SK-N-SH treated with all-trans-retinoic acid at 6 μM for 48 hours (cell line): ENCODE measurements around the gene RAB31.

Experiments
- ATAC-seq: fragments of 200-7000 bp; cut with Tn5 transposase; 3 replicates; pipeline ENCODE4 v1.9.1; 2020; ENCODE audit warnings: mild to moderate bottlenecking, moderate library complexity
- ARNTL ChIP-seq: fragments of 450-650 bp; formaldehyde crosslinking; IDR thresholded peaks from 2 replicates; pipeline ENCODE4 v1.5.0; 2020; ENCODE audit warnings: low read depth, mild to moderate bottlenecking, moderate library complexity, borderline replicate concordance
- BACH2 ChIP-seq: fragments of 250-450 bp; sonication (Bioruptor Pico); IDR thresholded peaks from 2 replicates; pipeline ENCODE4 v1.9.0; 2021; ENCODE audit warnings: mild to moderate bottlenecking, borderline replicate concordance
- CSDC2 ChIP-seq: fragments of 250-450 bp; sonication (Bioruptor Pico); IDR thresholded peaks from 2 replicates; pipeline ENCODE4 v1.5.0; 2020; ENCODE audit warnings: mild to moderate bottlenecking, moderate library complexity
- GLIS3 ChIP-seq: fragments of 250-450 bp; sonication (Bioruptor Pico); IDR thresholded peaks from 2 replicates; pipeline ENCODE4 v1.5.0; 2020; ENCODE audit warnings: mild to moderate bottlenecking, moderate library complexity
- ISL1 ChIP-seq: fragments of 250-450 bp; sonication (Bioruptor Pico); IDR thresholded peaks from 2 replicates; pipeline ENCODE4 v2.1.2; 2022; ENCODE audit warnings: mild to moderate bottlenecking, moderate library complexity
- OSR1 ChIP-seq: fragments of 250-450 bp; sonication (Bioruptor Pico); IDR thresholded peaks from 2 replicates; pipeline ENCODE4 v1.8.0; 2022; ENCODE audit warnings: moderate library complexity, mild to moderate bottlenecking, inconsistent platforms
- PPARA ChIP-seq: fragments of 250-450 bp; sonication (Bioruptor Pico); IDR thresholded peaks from 2 replicates; pipeline ENCODE4 v1.5.0; 2020; ENCODE audit warnings: mild to moderate bottlenecking, borderline replicate concordance
- RARB ChIP-seq: fragments of 250-450 bp; sonication (Bioruptor Pico); IDR thresholded peaks from 2 replicates; pipeline ENCODE4 v1.8.0; 2021; ENCODE audit warnings: mild to moderate bottlenecking, moderate library complexity
- TCF4 ChIP-seq: fragments of 250-450 bp; sonication (Bioruptor Pico); IDR thresholded peaks from 2 replicates; pipeline ENCODE4 v1.8.0; 2021; ENCODE audit warnings: mild to moderate bottlenecking, moderate library complexity, borderline replicate concordance
- TOX ChIP-seq: fragments of 250-450 bp; sonication (Bioruptor Pico); IDR thresholded peaks from 2 replicates; pipeline ENCODE4 v1.8.0; 2021; ENCODE audit warnings: mild to moderate bottlenecking, moderate library complexity, borderline replicate concordance
- ZFP3 ChIP-seq: fragments of 250-450 bp; sonication (Bioruptor Pico); IDR thresholded peaks from 2 replicates; pipeline ENCODE4 v1.5.0; 2020; ENCODE audit warnings: mild to moderate bottlenecking, moderate library complexity
- ZFP30 ChIP-seq: fragments of 450-650 bp; formaldehyde crosslinking; IDR thresholded peaks from 2 replicates; pipeline ENCODE4 v1.5.0; 2022; ENCODE audit warnings: mild to moderate bottlenecking, moderate library complexity
- ZNF8 ChIP-seq: fragments of 450-650 bp; formaldehyde crosslinking; IDR thresholded peaks from 2 replicates; pipeline ENCODE4 v1.5.0; 2020; ENCODE audit warnings: mild to moderate bottlenecking, moderate library complexity
- TF ChIP-seq, protein P1 (sequence below): fragments of 250-450 bp; sonication (Bioruptor Pico); IDR thresholded peaks from 2 replicates; pipeline ENCODE4 v1.5.1; 2020; ENCODE audit warnings: low read depth, mild to moderate bottlenecking, moderate library complexity
- TF ChIP-seq, protein P2 (sequence below): fragments of 250-450 bp; sonication (Bioruptor Pico); IDR thresholded peaks from 2 replicates; pipeline ENCODE4 v1.5.0; 2020; ENCODE audit warnings: mild to moderate bottlenecking, moderate library complexity
- TF ChIP-seq, protein P3 (sequence below): fragments of 250-450 bp; sonication (Bioruptor Pico); IDR thresholded peaks from 2 replicates; pipeline ENCODE4 v1.8.0; 2020; ENCODE audit warnings: mild to moderate bottlenecking, moderate library complexity, borderline replicate concordance

The RAB31 gene

DNA sequence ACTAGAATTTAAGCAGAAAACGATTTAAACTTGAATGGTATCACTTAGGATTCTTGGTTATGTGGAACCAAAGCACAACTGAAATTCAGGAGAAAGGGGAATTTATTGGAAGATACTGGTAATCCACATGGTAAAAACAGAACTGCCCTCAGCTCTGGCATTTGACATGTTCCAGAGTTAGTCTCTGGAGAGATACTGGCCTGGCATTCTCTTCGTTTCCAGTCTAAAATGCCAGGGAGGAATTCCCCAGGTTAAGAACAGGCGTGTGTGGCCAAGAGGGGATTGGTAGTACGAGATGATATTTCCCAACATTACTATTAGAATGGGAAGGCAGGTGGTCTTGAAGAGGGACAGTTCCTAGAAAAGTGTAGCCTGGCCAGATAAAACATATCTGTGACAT is 109.2 kb downstream of the RAB31 start:
- ATAC-seq: no peak
- TF ChIP-seq BACH2 (no peak), TOX (CRISPR knock-in tag) (no peak), RARB (no peak), PPARA (CRISPR knock-in tag) (no peak), OSR1 (no peak), ZFP30 (no peak), GLIS3 (CRISPR knock-in tag) (no peak), ZFP3 (CRISPR knock-in tag) (no peak), ARNTL (CRISPR knock-in tag) (no peak)
- TF ChIP-seq, protein P1, sequence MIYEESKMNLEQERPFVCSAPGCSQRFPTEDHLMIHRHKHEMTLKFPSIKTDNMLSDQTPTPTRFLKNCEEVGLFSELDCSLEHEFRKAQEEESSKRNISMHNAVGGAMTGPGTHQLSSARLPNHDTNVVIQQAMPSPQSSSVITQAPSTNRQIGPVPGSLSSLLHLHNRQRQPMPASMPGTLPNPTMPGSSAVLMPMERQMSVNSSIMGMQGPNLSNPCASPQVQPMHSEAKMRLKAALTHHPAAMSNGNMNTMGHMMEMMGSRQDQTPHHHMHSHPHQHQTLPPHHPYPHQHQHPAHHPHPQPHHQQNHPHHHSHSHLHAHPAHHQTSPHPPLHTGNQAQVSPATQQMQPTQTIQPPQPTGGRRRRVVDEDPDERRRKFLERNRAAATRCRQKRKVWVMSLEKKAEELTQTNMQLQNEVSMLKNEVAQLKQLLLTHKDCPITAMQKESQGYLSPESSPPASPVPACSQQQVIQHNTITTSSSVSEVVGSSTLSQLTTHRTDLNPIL (CRISPR knock-in tag): no peak
- TF ChIP-seq, protein P2, sequence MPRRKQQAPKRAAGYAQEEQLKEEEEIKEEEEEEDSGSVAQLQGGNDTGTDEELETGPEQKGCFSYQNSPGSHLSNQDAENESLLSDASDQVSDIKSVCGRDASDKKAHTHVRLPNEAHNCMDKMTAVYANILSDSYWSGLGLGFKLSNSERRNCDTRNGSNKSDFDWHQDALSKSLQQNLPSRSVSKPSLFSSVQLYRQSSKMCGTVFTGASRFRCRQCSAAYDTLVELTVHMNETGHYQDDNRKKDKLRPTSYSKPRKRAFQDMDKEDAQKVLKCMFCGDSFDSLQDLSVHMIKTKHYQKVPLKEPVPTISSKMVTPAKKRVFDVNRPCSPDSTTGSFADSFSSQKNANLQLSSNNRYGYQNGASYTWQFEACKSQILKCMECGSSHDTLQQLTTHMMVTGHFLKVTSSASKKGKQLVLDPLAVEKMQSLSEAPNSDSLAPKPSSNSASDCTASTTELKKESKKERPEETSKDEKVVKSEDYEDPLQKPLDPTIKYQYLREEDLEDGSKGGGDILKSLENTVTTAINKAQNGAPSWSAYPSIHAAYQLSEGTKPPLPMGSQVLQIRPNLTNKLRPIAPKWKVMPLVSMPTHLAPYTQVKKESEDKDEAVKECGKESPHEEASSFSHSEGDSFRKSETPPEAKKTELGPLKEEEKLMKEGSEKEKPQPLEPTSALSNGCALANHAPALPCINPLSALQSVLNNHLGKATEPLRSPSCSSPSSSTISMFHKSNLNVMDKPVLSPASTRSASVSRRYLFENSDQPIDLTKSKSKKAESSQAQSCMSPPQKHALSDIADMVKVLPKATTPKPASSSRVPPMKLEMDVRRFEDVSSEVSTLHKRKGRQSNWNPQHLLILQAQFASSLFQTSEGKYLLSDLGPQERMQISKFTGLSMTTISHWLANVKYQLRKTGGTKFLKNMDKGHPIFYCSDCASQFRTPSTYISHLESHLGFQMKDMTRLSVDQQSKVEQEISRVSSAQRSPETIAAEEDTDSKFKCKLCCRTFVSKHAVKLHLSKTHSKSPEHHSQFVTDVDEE: no peak
- TF ChIP-seq, protein P3, sequence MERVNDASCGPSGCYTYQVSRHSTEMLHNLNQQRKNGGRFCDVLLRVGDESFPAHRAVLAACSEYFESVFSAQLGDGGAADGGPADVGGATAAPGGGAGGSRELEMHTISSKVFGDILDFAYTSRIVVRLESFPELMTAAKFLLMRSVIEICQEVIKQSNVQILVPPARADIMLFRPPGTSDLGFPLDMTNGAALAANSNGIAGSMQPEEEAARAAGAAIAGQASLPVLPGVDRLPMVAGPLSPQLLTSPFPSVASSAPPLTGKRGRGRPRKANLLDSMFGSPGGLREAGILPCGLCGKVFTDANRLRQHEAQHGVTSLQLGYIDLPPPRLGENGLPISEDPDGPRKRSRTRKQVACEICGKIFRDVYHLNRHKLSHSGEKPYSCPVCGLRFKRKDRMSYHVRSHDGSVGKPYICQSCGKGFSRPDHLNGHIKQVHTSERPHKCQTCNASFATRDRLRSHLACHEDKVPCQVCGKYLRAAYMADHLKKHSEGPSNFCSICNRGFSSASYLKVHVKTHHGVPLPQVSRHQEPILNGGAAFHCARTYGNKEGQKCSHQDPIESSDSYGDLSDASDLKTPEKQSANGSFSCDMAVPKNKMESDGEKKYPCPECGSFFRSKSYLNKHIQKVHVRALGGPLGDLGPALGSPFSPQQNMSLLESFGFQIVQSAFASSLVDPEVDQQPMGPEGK: no peak

DNA sequence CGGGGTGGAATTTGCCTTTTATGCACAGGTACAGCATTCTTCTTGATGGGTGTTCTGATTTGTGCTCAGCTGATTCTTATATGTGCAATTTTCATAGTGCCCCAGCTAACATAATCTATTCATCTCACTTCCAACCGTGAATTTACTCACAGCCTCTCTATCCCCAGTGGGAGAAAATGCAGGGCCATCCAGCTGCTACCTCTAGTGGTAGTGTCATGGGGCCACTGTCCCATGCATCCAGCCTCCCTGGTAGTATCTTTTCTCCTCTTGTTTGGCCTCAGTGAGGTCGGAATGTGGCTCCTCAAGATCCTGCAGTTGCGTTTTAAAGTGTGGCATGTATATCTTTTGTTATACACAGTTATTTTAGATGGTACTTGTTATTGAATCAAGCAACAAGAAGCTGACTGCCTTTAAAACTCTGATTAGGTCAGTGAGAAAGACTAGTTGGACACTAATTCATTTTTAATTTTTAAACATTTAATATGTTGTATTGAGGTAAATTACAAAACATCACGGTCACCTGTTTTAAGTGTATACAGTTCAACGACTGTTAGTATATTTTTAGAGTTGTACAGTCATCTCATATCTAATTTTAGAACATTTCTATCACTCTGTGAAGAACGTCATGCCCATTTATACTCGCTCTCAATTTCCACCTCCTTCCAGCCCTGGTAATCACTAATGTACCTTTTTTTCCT is 109.8 kb downstream of the RAB31 start:
- TF ChIP-seq, protein P2: no peak
- TF ChIP-seq, all 23 proteins: peak for 0
- no peak for ATAC-seq

DNA sequence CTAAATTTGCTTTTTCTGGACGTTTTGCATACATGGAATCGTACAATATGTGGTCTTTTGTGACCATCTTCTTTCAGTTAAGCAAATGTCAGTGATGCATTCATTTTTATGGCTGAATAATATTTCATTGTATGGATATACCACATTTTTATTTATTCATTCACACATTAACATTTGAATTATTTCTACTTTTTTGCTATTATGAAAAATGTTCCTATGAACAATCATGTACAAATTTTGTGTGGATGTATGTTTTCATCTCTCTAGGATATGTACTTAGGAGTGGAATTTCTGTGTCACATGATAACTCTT is 110.3 kb downstream of the RAB31 start:
- no peak for ATAC-seq
- TF ChIP-seq ISL1: no peak
- TF ChIP-seq TCF4 (CRISPR knock-in tag): no peak
- no peak for TF ChIP-seq ARNTL (CRISPR knock-in tag)
- TF ChIP-seq, protein P3: no peak
- no peak for TF ChIP-seq CSDC2
- peak; percentile 92 for TF ChIP-seq ZNF8 (CRISPR knock-in tag)
- no peak for TF ChIP-seq BACH2
- TF ChIP-seq, protein P1 (CRISPR knock-in tag): no peak
